Hindlimb muscle (tissue), 1 donor: ENCODE results near the gene CLDN9. TPM values are rescaled to one million over a fixed set of nuclear protein-coding genes. Genes with fewer than 3 reads are reported as not detected.

ENCODE experiments used
- DNase-seq: peaks from one replicate; pipeline ENCODE4 v3.0.0-alpha.2; 2013
- polyA plus RNA-seq: library from polyadenylated mRNA; unstranded; fragments of 120-200 nt; gene quantifications from one replicate; pipeline ENCODE4 v1.2.1, GENCODE V29; 2013; ENCODE audit not compliant: insufficient read length

CLDN9 gene
- polyA plus RNA-seq, result 2.2 TPM

DNA sequence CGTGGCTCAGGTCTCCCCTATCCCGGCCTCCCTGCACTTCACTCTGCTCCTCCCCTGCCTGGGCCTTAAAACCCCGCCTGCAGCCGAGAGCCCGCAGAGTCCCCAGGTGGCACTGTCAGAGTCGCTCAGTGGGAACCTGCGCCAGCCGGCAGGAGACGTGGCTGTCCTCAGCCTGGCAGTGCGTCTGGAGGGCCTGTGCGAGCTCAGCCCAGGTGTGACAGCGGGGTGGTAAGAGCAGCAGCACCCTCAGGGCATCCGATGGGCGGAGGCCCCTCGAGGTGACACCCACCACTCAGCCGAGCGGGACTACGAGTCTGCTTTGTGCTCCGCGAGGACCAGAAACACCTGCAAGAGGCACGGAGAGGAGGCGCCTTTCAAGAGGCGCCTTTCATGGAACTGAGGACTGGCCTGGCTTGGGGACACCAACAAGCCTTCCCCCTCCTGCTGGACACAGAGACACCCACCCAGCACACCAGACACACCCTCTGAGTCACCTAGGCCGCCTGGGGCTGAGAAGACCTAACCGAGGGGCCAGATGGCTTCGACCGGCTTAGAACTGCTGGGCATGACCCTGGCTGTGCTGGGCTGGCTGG, at the start of gene CLDN9:
Gene CLDN9 (plus strand): TSS at position 96 of the 593 bp plus-strand sequence. CDS start 440 bp downstream, at position 536.
- no peak for DNase-seq

DNA sequence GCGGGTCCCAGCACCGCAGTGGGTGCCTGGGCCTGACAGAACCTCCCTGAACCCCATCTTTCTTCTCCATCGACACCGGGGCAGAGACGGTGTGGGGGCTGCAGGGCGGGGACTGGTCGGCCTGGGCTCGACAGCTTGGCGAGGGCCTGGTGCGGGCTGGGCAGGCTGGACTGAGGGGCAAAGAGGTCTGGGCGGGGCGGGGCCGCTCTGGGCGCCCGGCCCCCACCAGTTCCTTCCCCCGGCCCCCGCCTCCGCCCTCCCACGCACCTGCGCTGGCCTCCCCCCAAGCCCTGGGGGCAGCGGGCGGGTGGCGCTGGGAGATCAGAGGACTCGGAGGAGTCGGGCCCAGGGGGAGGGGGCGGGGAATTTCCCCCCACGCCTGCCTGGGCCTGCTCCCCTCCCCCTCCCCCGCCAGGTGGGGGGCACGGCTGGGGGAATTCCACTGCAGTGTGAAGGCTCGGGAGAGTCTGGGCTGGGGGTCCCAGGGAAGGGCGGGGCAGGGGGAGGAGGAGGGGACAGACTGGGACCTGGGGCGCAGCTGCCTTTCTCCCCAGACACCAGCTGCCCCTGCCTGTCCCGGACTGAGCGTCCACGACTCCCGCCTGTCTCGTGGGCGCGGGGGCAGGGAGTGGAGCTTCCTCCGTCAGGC, 49.5 kb upstream of the CLDN9 start:
- DNase-seq, result no peak

DNA sequence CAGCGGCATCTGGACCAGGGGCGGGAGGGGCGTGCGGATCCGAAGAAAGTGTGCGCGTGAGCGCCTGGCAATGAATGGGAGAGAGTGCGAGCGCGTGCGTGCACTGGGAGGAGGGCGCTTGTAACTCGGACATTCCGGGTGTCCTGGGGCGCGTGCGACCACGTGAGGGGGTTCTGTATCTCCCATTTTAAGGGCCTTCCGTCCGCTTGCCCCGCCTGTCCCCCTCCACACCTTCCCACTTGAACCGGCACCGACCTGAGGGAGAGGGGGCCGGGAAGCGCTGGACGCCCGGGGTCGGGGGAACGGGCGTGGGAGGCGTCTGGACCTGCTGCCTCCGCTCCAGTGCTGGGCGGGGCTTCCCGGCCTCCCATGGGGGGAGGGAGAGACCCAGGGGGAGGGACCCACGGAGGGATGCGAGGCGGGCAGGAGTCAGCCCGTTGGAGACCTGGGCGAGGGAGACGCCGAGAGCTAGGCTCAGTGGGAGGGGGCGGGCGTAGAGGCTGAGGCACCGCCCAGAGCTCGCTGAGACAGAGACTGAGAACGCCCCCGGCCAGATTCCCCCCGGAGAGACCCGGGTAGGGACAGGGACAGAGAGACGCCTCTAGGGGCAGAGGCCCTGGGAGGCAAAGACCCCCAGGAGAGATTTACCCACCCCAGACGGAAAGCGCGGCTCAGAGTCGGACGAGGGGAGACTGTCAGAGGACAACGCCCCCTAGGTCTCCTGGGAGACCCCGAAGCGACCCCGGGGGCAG, 48.8 kb upstream of the CLDN9 start, which contains the start of gene KREMEN2:
Gene KREMEN2 (plus strand): TSS at position 553 of the 752 bp plus-strand sequence. CDS start 246 bp downstream, outside the sequence.
- DNase-seq, result no peak

- no peak for DNase-seq
These were observed 48.0 kb upstream of the CLDN9 start for GRCh38 chr16:2964475-2965336.

GRCh38 chr16:2966043-2966807, 46.5 kb upstream of the CLDN9 start:
- DNase-seq, result no peak

DNA sequence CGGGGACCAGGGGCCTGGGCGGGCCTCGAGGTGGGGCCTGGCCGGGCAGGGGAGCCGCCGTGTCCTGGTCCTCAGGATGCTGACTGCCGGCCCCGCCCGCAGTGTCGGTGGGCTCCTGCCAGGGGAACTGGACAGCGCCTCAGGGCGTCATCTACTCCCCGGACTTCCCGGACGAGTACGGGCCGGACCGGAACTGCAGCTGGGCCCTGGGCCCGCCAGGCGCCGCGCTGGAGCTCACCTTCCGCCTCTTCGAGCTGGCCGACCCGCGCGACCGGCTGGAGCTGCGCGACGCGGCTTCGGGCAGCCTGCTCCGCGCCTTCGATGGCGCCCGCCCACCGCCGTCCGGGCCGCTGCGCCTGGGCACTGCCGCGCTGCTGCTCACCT, 45.9 kb upstream of the CLDN9 start:
- no peak for DNase-seq

DNA sequence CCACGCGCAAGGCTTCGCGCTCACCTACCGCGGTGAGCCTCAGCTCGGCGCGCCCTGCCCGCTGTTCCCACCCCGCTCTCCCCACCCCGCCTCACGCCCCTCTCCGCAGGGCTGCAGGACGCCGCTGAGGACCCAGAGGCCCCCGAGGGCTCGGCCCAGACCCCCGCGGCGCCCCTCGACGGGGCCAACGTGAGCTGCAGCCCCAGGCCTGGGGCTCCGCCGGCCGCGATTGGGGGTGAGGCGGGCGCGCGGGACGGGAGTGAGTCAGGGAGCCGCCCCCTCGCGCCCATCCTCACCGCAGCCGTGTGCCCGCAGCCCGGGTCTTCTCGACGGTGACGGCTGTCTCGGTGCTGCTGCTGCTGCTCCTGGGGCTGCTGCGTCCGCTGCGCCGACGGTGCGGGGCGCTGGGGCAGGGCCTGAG, 45.5 kb upstream of the CLDN9 start:
- no peak for DNase-seq

DNA sequence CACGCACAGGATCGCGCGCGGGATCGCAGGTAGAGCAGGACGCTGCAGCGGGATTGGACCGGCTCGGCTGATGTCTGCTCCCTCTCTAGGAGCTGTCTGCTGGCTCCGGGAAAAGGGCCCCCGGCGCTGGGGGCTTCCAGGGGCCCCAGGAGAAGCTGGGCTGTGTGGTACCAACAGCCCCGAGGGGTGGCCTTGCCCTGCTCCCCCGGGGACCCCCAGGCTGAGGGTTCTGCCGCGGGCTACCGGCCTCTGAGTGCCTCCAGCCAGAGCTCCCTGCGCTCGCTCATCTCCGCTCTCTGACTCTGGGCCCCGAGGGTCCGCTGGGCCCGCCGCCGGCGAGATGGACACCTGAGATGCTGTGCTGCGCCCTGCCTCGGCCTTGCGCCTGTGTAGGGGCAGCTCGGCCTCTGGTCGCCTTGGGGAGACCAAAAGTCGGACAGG, 45.0 kb upstream of the CLDN9 start:
- no peak for DNase-seq

DNA sequence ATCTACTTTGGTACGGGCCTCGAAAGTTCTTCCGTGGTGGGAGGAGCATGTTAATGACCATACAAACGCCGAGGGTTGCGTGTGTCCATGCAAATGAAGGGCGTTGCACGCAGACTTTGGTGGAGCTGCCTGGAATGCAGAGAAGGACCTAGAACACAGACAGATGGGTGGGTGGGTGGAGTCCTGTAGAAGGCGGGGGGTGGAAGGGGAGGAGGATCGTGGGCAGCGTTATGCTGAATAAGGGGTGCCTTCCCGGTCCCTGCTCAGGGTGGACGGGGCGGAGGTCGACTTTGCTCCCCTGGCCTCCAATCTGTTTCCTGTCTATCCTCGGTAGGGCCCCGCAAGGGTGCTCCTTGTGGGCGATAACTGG, 44.4 kb upstream of the CLDN9 start:
- no peak for DNase-seq

- peak; percentile 92 for DNase-seq
These were observed 43.8 kb upstream of the CLDN9 start, which contains the start of gene PAQR4 for GRCh38 chr16:2968738-2969544. TSS of gene PAQR4 (plus strand) at chr16:2969348. CDS start at chr16:2969675, 327 bp downstream.

GRCh38 chr16:2969545-2970521, 42.9 kb upstream of the CLDN9 start:
- DNase-seq, result no peak

DNA sequence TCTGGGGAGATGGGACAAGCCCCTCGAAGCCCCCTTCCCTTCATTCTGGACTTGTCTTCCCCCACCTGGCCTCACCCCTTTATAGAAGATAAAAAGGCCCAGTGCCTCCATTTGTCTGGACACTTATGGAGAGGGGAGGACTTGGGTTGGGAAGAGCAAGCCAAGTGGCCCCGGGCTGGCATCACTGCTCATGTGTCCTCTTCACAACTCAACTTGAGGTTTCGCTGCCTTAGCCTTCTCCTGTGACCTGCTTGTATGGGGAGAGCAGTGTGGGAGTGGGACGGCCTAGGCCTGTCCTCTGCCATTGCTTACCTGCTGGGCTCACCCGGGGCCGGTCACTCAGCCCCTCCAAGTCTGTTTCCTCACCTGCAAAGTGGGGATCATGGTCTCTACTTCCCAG, 42.2 kb upstream of the CLDN9 start:
- no peak for DNase-seq

GRCh38 chr16:2971134-2971984, 41.4 kb upstream of the CLDN9 start:
- DNase-seq, result no peak

GRCh38 chr16:2971985-2972784, 40.5 kb upstream of the CLDN9 start:
- no peak for DNase-seq

DNA sequence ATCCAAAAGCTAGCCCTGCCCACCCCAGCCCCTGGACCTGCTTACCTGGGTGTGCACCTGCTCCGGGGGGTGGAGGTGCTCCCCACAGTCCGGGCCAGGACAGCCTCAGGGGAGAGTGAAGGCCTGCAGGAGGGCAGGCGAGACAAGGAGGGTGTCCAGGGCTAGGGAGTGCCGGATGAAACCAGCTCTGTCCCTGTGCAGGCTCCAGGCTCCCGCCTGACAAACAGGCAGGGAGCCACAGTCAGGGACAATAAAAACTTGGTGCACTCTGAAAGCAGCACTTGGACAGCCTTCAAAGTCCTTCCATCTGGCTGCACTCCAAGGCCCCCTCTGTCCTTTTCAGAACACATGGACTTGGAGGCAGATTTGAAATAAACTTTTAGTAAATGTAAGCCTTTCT, 39.6 kb upstream of the CLDN9 start:
- DNase-seq, result no peak

DNA sequence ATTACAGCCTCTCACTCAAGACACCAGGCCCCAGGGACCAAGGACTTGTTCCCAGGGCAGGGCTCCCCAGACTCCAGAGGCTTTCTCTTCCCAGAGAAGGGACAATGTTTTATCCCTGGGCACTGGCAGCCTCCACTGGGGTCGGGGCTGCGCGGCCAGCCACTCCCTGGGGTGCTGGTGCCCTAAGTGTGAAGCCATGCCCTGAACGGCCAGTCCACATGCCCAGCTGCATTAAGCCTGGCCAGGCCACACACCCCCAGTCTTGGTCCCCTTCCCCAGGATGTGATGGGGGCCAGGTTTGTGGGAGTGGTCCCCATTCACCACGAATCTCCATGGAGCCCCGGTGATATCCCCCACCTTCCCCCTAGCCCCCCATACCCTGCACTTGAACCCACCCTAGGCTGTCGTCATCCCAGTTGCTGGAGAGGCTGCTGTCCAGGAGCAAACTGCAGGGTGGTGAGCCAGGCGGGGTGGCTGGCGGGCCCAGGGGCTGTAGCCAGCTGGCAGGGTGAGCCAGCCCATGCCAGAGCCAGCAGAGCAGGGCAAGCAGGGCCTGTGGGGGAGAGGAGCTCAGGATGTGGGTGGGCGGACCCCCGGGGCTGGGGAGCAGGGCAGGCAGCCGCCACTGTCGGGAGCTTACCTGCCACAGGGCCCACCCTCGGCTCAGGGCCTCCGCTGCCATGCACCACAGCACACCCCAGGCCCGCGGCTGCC, 39.0 kb upstream of the CLDN9 start:
- DNase-seq, result no peak
